H1 (cell line): Measurements from ENCODE around the gene KLF5. TPM values are rescaled to one million over a fixed set of nuclear protein-coding genes. Genes with fewer than 3 reads are reported as not detected.

Source experiments
- CTCF ChIA-PET: fragments of 300-600 bp; sonication (Branson Sonifier 250); formaldehyde crosslinking; loops from one replicate; lab custom pipeline; 2021; ENCODE audit not compliant: partially characterized antibody; lab: Charles Lee
- POLR2A ChIA-PET: fragments of 300-600 bp; sonication (Branson Sonifier 250); formaldehyde crosslinking; loops from one replicate; lab custom pipeline; 2021; ENCODE audit warnings: inconsistent platforms; ENCODE audit not compliant: partially characterized antibody; lab: Charles Lee
- DNase-seq, 2 experiments: peaks; one replicate each; pipeline versions ENCODE4 v3.0.0 to v3.0.0-alpha.2; 2010 to 2022; ENCODE audit warnings: low spot score in 2 of 2, low read depth in 1 of 2, mixed read lengths in 1 of 2
- FAIRE-seq: peaks from 2 replicates; lab custom pipeline; 2011; peaks lifted over from hg19 to GRCh38; lab: Jason Lieb, UNC
- H2AFZ ChIP-seq: 2 replicates; pipeline ENCODE4 v1.8.1; 2012; ENCODE audit warnings: low read length, inconsistent platforms
- H2AK5ac ChIP-seq: 2 replicates; pipeline ENCODE4 v1.6.1; 2013; ENCODE audit warnings: low read depth, low read length
- H2BK120ac ChIP-seq: replicated peaks from 2 replicates; pipeline ENCODE3; 2013; ENCODE audit warnings: low read depth, low read length, inconsistent platforms
- H2BK12ac ChIP-seq: 2 replicates; pipeline ENCODE4 v1.6.1; 2013; ENCODE audit warnings: low read depth, low read length
- H2BK15ac ChIP-seq: 2 replicates; pipeline ENCODE4 v1.6.1; 2013; ENCODE audit warnings: low read length
- H2BK20ac ChIP-seq: 2 replicates; pipeline ENCODE4 v1.6.1; 2013; ENCODE audit warnings: low read length
- H2BK5ac ChIP-seq: 2 replicates; pipeline ENCODE4 v1.6.1; 2013; ENCODE audit warnings: low read depth, low read length
- H3K14ac ChIP-seq: 2 replicates; pipeline ENCODE4 v1.6.1; 2013; ENCODE audit warnings: inconsistent platforms; ENCODE audit not compliant: insufficient read length
- H3K18ac ChIP-seq: 2 replicates; pipeline ENCODE4 v1.6.1; 2013; ENCODE audit warnings: low read length; ENCODE audit errors: extremely low read depth
- H3K23ac ChIP-seq: 2 replicates; pipeline ENCODE4 v1.6.1; 2013; ENCODE audit warnings: inconsistent platforms; ENCODE audit not compliant: insufficient read length
- H3K23me2 ChIP-seq: 2 replicates; pipeline ENCODE4 v1.6.1; 2013; ENCODE audit warnings: low read depth, low read length
- H3K27ac ChIP-seq: 2 replicates; pipeline ENCODE4 v1.6.1; 2011; ENCODE audit warnings: low read depth, low read length, inconsistent platforms
- H3K27me3 ChIP-seq, 4 experiments: replicated peaks in 1 of 4; 1 replicate in 1 of 4; 2 replicates in 3 of 4; pipeline versions ENCODE4 v1.6.1 to v1.8.1; 2011 to 2013; ENCODE audit warnings: low read length in 3 of 4, mild to moderate bottlenecking in 3 of 4, inconsistent platforms in 2 of 4, mixed read lengths in 2 of 4, moderate library complexity in 1 of 4; ENCODE audit not compliant: control insufficient read depth in 3 of 4, insufficient read depth in 3 of 4; ENCODE audit errors: extremely low read depth in 1 of 4
- H3K36me3 ChIP-seq, 4 experiments: 2 replicates each; pipeline versions ENCODE4 v1.6.1 to v1.8.1; 2011 to 2013; ENCODE audit warnings: mild to moderate bottlenecking in 4 of 4, low read length in 3 of 4, moderate library complexity in 2 of 4, control low read depth in 1 of 4, inconsistent platforms in 1 of 4; ENCODE audit not compliant: insufficient read depth in 4 of 4, control insufficient read depth in 2 of 4
- H3K4ac ChIP-seq: replicated peaks from 2 replicates; pipeline ENCODE3; 2013; ENCODE audit warnings: low read length, low read depth, mixed read lengths, inconsistent platforms; ENCODE audit not compliant: insufficient read length
- H3K4me1 ChIP-seq, 4 experiments: replicated peaks in 1 of 4; 1 replicate in 1 of 4; 2 replicates in 3 of 4; pipeline versions ENCODE4 v1.6.1 to v1.8.1; 2011 to 2013; ENCODE audit warnings: low read length in 3 of 4, inconsistent platforms in 2 of 4, mixed read lengths in 1 of 4; ENCODE audit not compliant: insufficient read depth in 4 of 4, control insufficient read depth in 3 of 4
- H3K4me2 ChIP-seq, 2 experiments: 2 replicates each; pipeline versions ENCODE4 v1.6.1 to v1.8.1; 2011 to 2013; ENCODE audit warnings: low read depth in 2 of 2, low read length in 2 of 2, control low read depth in 1 of 2, inconsistent platforms in 1 of 2, mild to moderate bottlenecking in 1 of 2; ENCODE audit not compliant: insufficient read depth in 1 of 2
- H3K4me3 ChIP-seq, 4 experiments: fragments of 200-600, 300-600 bp in 1 of 4; sonication (generic), shearing (Covaris generic), sonication (Bioruptor Twin) in 1 of 4; 2 replicates each; pipeline versions ENCODE4 v1.5.1 to v1.8.1; 2011 to 2016; ENCODE audit warnings: low read length in 4 of 4, low read depth in 3 of 4, control low read depth in 2 of 4, inconsistent platforms in 2 of 4, mild to moderate bottlenecking in 2 of 4, mixed read lengths in 1 of 4, moderate library complexity in 1 of 4; ENCODE audit not compliant: insufficient read depth in 2 of 4; ENCODE audit errors: extremely low read depth in 1 of 4
- H3K56ac ChIP-seq: replicated peaks from 2 replicates; pipeline ENCODE3; 2013; ENCODE audit warnings: low read depth, mild to moderate bottlenecking, mixed read lengths, low read length, inconsistent platforms; ENCODE audit not compliant: insufficient read length
- H3K79me1 ChIP-seq: 2 replicates; pipeline ENCODE4 v1.6.1; 2013; ENCODE audit warnings: low read depth, low read length, control low read depth
- H3K79me2 ChIP-seq, 2 experiments: 2 replicates each; pipeline versions ENCODE4 v1.6.1 to v1.8.1; 2012 to 2013; ENCODE audit warnings: low read length in 2 of 2, mild to moderate bottlenecking in 2 of 2, inconsistent platforms in 1 of 2; ENCODE audit not compliant: insufficient read depth in 2 of 2, control insufficient read depth in 1 of 2
- H3K9ac ChIP-seq, 4 experiments: replicated peaks in 1 of 4; 1 replicate in 1 of 4; 2 replicates in 3 of 4; pipeline versions ENCODE4 v1.6.1 to v1.8.1; 2011 to 2013; ENCODE audit warnings: low read depth in 3 of 4, low read length in 3 of 4, control low read depth in 2 of 4, mild to moderate bottlenecking in 2 of 4, moderate library complexity in 2 of 4, inconsistent platforms in 1 of 4; ENCODE audit errors: extremely low read depth in 1 of 4
- H3K9me3 ChIP-seq, 2 experiments: 2 replicates each; pipeline versions ENCODE4 v1.6.1 to v1.8.1; 2012 to 2013; ENCODE audit warnings: mild to moderate bottlenecking in 2 of 2, moderate library complexity in 2 of 2, control low read depth in 1 of 2, inconsistent platforms in 1 of 2, low read depth in 1 of 2, low read length in 1 of 2, mixed read lengths in 1 of 2; ENCODE audit not compliant: insufficient read depth in 2 of 2
- H4K20me1 ChIP-seq, 2 experiments: replicated peaks in 1 of 2; 2 replicates each; pipeline versions ENCODE3 to v1.8.1; 2011 to 2013; ENCODE audit warnings: inconsistent platforms in 2 of 2, low read length in 2 of 2, mild to moderate bottlenecking in 1 of 2; ENCODE audit not compliant: insufficient read depth in 2 of 2, control insufficient read depth in 1 of 2
- H4K5ac ChIP-seq: 2 replicates; pipeline ENCODE4 v1.6.1; 2013; ENCODE audit warnings: low read length, low read depth, mixed read lengths, inconsistent platforms; ENCODE audit not compliant: insufficient read length
- H4K8ac ChIP-seq: 2 replicates; pipeline ENCODE4 v1.8.0; 2013; ENCODE audit warnings: mild to moderate bottlenecking, moderate library complexity, low read length, inconsistent platforms; ENCODE audit not compliant: insufficient read depth; ENCODE audit errors: extremely low read depth
- H4K91ac ChIP-seq: replicated peaks from 2 replicates; pipeline ENCODE3; 2013; ENCODE audit warnings: low read length, mixed read lengths, inconsistent platforms; ENCODE audit not compliant: insufficient read length
- CBX8 ChIP-seq: fragments of 300-800, 300-1000 bp; sonication (generic); IDR thresholded peaks from 2 replicates; pipeline ENCODE4 v1.7.1; 2016; ENCODE audit warnings: low read depth, low read length, borderline replicate concordance
- CTCF ChIP-seq, 3 experiments: IDR thresholded peaks; 1 replicate in 2 of 3; 2 replicates in 1 of 3; pipeline versions ENCODE4 v1.5.1 to v1.6.1; 2011; ENCODE audit warnings: low read length in 3 of 3, mild to moderate bottlenecking in 3 of 3, inconsistent platforms in 2 of 3, low read depth in 1 of 3, moderate library complexity in 1 of 3; ENCODE audit not compliant: insufficient read depth in 1 of 3; ENCODE audit errors: control extremely low read depth in 1 of 3
- GABPA ChIP-seq: IDR thresholded peaks from 2 replicates; pipeline ENCODE4 v1.6.1; 2011; ENCODE audit warnings: mild to moderate bottlenecking, low read length, moderate library complexity, borderline replicate concordance; ENCODE audit not compliant: insufficient read depth
- NANOG ChIP-seq: IDR thresholded peaks from 2 replicates; pipeline ENCODE4 v1.6.1; 2011; ENCODE audit warnings: low read length, low read depth, mild to moderate bottlenecking, inconsistent platforms; ENCODE audit not compliant: insufficient read depth, poor library complexity, severe bottlenecking
- RAD21 ChIP-seq, 2 experiments: IDR thresholded peaks in 1 of 2; conservative IDR thresholded peaks in 1 of 2; 2 replicates each; pipeline ENCODE4 v1.6.1; 2011; ENCODE audit warnings: low read depth in 2 of 2, low read length in 2 of 2, improper control_type of control experiment in 1 of 2, inconsistent platforms in 1 of 2, mild to moderate bottlenecking in 1 of 2, moderate library complexity in 1 of 2
- SIN3A ChIP-seq, 2 experiments: IDR thresholded peaks in 1 of 2; conservative IDR thresholded peaks in 1 of 2; 2 replicates each; pipeline ENCODE4 v1.6.1; 2011 to 2012; ENCODE audit warnings: low read length in 2 of 2, improper control_type of control experiment in 1 of 2, low read depth in 1 of 2, mild to moderate bottlenecking in 1 of 2
- SIRT6 ChIP-seq: IDR thresholded peaks from one replicate; pipeline ENCODE4 v1.7.1; 2012; ENCODE audit warnings: low read length, inconsistent platforms
- SP1 ChIP-seq: IDR thresholded peaks from 2 replicates; pipeline ENCODE4 v1.6.1; 2011; ENCODE audit warnings: low read depth, low read length
- SUZ12 ChIP-seq: fragments of 200-600 bp; sonication (generic); IDR thresholded peaks from 2 replicates; pipeline ENCODE4 v1.6.1; 2012; ENCODE audit warnings: mild to moderate bottlenecking, inconsistent platforms, low read length, moderate library complexity, mixed read lengths
- TBP ChIP-seq: IDR thresholded peaks from 2 replicates; pipeline ENCODE4 v1.6.1; 2011; ENCODE audit warnings: low read depth, low read length, improper control_type of control experiment
- WGBS, 2 experiments: shearing (Covaris generic) in 1 of 2; methylation state at CpG; one replicate each; pipeline versions ENCODE4 v1.1.6 to v1.1.7; 2013 to 2015; ENCODE audit warnings: low lambda C conversion rate in 2 of 2, mixed read lengths in 2 of 2, inconsistent platforms in 1 of 2, low coverage in 1 of 2, missing lambda C conversion rate in 1 of 2; ENCODE audit not compliant: insufficient replicate concordance in 2 of 2, insufficient coverage in 1 of 2, insufficient read length in 1 of 2; ENCODE audit errors: extremely low coverage in 1 of 2, missing lambda C conversion rate in 1 of 2; 5-methylcytosine and 5-hydroxymethylcytosine counted together
- polyA plus RNA-seq, 7 experiments: library from polyadenylated mRNA; depleted of rRNA in 3 of 7; stranded (reverse) in 5 of 7; unstranded in 2 of 7; fragments of >200 nt in 5 of 7; fragments of 200-250 nt in 2 of 7; gene quantifications; 1 replicate in 5 of 7; 2 replicates in 1 of 7; 4 replicates in 1 of 7; pipeline versions ENCODE4 v1.2.1 to v1.2.3, GENCODE V29; 2011 to 2013; ENCODE audit warnings: missing spikeins in 2 of 7, mixed read lengths in 2 of 7
- total RNA-seq: library from RNA; stranded (reverse); fragmentation: NEBNext Ultra II Directional; extraction: Animal tissue kit (Norgen Biotek cat#: 25700); gene quantifications from 2 replicates; pipeline ENCODE4 v1.2.1, GENCODE V29; 2021

KLF5 gene
- total and polyA plus RNA-seq, 2 of the 8 experiments (the other 6 are each of a cell fraction or from before 2014, with no cell fraction given): 1.2 to 2.3 TPM

DNA sequence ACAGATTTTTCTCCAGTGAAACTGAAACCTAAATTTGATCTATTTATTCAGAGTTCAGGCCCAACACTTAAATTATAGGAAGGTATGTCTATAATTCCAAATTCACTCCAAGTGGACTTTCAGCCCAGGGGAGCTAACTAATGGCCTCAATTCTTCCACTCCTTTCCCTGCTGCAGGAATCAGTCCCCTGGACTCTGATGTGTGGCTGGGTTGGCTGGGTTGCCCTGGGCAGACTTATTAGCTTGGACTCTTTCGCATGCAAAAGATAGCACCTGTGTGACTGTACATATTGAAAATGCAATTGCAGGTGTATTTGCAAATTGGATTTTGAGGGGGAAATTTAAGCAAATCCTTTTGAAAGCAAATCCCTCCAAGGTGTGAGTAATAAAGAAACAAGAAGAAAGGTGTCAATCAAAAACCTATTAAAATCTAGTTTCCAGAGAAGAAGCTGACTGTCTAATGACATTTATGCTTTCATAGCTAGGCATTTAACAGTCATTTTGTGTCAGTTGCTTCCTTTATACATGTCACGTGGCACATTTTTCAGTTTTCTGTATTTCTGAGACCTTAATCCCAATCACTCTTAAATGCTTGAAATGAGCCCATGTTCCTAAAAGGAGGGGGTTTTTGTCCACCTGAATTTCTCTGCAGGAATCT lies 42.7 kb downstream of the KLF5 start:
- Histone ChIP-seq H3K79me1 (no peaks in the 10 kb centered on the region), H3K4ac (no peak overlapping the region), H4K8ac (no peak overlapping the region), H3K27ac (no peak overlapping the region), H3K9ac (no peak overlapping the region), H3K14ac (no peak overlapping the region), H2BK20ac (no peak overlapping the region), H3K36me3 (no peaks in the 10 kb centered on the region), H3K23ac (no peak overlapping the region), H3K18ac (no peak overlapping the region), H3K9me3 (peaks cover 0 to 2% of the 10 kb centered on the region in 2 experiments; a peak in 2 of 4 replicates), H2BK15ac (no peak overlapping the region), H3K23me2 (no peaks in the 10 kb centered on the region), H4K91ac (no peak overlapping the region), H2AFZ (no peak overlapping the region), H2BK12ac (no peak overlapping the region), H3K4me3 (no peak overlapping the region), H2BK5ac (no peak overlapping the region), H3K56ac (no peak overlapping the region), H2BK120ac (no peak overlapping the region), H4K5ac (no peak overlapping the region), H3K79me2 (no peaks in the 10 kb centered on the region), H2AK5ac (no peak overlapping the region), H3K4me1 (no peaks in the 10 kb centered on the region), H3K4me2 (no peak overlapping the region), H4K20me1 (no peaks in the 10 kb centered on the region), H3K27me3 (no peaks in the 10 kb centered on the region)
- ChIA-PET POLR2A (no interaction called here), CTCF (no interaction called here)
- no peak for DNase-seq
- WGBS, 2 experiments: 89% methylated on average over 2 of the region's 2 CpGs; no CpG with 5 or more reads in 1 of the 2 experiments
- FAIRE-seq: no peak
- TF ChIP-seq CBX8: no peak
- TF ChIP-seq GABPA: no peak
- no peak for TF ChIP-seq CTCF (IDR thresholded peaks at IDR 0.05; ENCODE audit: control extremely low read depth in 1 of 3, insufficient read depth in 1 of 3, low read depth in 1 of 3, low read length in 3 of 3)
- no peak for TF ChIP-seq NANOG
- TF ChIP-seq SP1: no peak
- no peak for TF ChIP-seq SIN3A (conservative IDR thresholded peaks at IDR 0.05 in 1 of 2, IDR thresholded peaks at IDR 0.05 in 1 of 2; ENCODE audit: low read depth in 1 of 2, low read length in 2 of 2)
- TF ChIP-seq SIRT6: no peak
- no peak for TF ChIP-seq TBP
- TF ChIP-seq SUZ12: no peak
- TF ChIP-seq RAD21 (IDR thresholded peaks at IDR 0.05 in 1 of 2, conservative IDR thresholded peaks at IDR 0.05 in 1 of 2; ENCODE audit: low read depth in 2 of 2, low read length in 2 of 2): no peak
